Measurements from ENCODE around the gene KRTAP5-3.

The KRTAP5-3 gene

GRCh38 chr11:1570001-1570453, 38.2 kb downstream of the KRTAP5-3 start:
- in situ Hi-C loops (cut with MboI; ENCODE audit: low pct_unique_long_range_greater_than_20kb, low sequenced_read_pairs), result no loop called here
- no peak for DNase-seq

DNA sequence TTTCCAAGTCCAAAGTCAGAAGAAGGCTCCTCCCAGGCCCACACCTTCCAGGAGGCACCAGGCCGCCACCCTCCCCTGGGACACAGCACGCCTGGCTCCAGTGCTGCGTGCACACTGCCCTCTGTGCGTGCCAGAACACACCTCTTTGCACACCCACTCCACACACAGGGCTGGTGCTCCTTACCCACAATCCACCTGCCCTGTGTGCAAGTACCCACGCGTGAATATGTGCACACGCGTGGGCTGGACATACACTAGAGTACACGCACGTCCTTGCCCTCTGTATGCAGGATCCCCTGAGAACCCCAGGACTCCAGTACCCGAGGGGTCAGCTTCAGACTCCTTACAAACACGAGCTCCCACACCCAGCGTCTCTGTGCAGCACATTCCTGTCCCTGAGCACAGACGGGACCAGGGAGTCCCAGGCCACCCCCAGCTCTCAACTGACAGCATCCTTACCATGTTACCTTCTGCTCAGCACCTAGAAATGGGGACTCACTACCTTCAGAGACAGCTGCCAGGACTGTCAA, 38.9 kb downstream of the KRTAP5-3 start:
- in situ Hi-C loops (cut with MboI; ENCODE audit: low pct_unique_long_range_greater_than_20kb, low sequenced_read_pairs), result no loop called here
- no peak for DNase-seq

GRCh38 chr11:1568441-1568911, 39.8 kb downstream of the KRTAP5-3 start:
- in situ Hi-C loops (cut with MboI; ENCODE audit: low pct_unique_long_range_greater_than_20kb, low sequenced_read_pairs), result no loop called here
- no peak for DNase-seq

DNA sequence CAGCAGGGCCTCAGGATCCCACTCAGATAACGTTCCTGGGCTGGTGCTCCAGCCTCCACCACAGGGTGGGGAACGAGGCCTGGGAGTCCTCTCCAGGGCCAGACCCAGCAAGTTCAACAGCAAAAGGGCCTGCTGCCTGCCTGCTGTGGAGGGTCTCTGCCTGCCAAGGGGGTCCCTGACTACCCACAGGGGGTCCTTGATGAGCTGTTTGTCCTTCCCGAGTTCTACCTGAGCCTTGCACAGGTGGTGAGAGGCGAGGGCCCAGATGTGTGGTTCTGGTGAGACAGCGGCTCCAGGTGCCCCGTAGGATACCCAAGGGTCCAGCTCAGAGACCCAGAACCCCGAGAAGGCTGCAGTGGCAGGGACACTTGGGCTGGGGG, 40.6 kb downstream of the KRTAP5-3 start:
- DNase-seq, result no peak
- in situ Hi-C loops (cut with MboI; ENCODE audit: low pct_unique_long_range_greater_than_20kb, low sequenced_read_pairs), result no loop called here

GRCh38 chr11:1567052-1567720, 41.1 kb downstream of the KRTAP5-3 start:
- in situ Hi-C loops (cut with MboI; ENCODE audit: low pct_unique_long_range_greater_than_20kb, low sequenced_read_pairs), result no loop called here
- DNase-seq, result no peak

DNA sequence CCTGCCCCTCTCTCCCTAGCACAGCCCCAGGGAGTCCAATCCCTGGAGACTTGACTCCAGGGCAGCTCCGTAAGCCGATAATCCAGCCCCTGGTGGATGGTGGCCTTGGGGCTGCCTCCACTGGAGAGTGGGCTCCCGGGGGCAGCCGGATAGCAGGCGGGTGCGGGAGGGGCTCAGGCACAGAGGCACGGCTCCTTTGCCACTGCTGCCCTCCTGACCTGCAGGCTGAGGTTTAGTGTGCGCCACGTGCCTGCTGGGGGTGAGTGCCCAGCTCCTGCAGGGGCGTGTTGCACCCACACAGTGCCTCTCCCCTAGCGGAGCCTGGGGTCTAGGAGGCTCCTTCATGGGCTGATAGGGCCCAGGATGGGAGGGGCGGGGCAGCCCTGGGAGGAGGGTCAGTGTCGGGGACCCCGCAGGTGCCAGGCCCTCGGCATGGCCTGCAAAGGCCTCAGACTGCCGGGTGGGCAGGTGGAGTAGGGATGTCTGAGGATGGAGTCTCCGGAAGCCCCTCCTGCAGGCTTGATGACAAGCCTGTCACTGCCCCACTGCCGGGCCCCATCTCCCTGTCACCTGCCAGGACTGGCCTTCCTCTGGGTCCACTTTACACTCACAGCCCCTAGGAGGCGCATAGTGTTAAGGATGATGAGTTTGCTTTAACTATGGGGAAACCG, 41.7 kb downstream of the KRTAP5-3 start:
- in situ Hi-C loops (cut with MboI; ENCODE audit: low pct_unique_long_range_greater_than_20kb, low sequenced_read_pairs), result no loop called here
- DNase-seq, result no peak

DNA sequence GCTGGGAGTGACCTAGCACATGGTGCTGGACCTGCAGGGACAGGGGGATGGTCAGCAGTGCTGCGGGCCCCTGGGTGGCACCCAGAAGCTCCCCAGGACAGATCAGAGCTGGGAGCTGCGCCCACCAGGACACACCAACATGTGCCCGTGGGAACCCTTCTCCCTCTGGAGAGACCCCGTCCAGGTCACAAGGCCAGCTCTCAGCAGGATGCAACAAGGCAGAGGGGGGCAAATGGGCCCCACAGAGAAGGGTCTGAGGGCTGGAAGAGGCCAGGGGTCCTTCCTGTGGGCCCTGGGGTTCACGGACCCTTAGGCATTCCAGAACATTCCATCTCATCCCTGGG, 42.4 kb downstream of the KRTAP5-3 start:
- no peak for DNase-seq
- in situ Hi-C loops (cut with MboI; ENCODE audit: low pct_unique_long_range_greater_than_20kb, low sequenced_read_pairs), result no loop called here

DNA sequence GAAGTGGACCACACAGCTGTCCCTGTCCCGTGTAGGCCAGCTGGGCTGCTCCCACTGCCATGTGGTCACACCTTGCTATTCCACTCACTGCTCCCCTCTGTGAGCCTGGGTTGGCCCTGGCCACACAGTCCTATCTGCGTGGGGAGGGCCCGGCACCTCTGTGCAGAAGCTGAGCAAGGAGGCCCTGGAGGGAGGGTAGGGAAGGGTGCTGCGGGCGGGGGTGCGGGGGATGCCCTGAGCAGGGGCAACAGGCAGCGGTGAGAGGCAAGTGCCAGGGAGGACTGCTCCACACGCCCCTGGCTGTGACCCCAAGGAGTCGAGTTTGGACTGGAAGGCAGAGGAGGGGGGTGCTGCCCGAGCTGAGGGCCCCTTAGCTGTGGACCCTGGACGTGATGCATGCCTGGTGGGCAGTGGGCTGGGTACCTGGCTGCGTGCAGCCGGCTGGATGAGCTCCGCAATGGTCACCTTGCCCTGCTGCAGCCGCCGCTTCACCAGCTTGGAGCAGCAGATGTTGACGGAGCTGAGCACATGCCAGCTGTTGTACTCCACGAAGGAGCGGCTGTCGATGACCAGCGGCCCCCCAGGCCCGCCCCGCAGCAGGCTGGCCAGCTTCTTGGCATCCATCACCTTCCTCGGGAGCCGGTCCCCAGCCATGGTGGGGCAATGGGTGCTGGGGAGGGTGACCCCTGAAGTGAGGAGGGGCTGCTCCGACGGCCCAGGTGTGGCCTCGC, 42.9 kb downstream of the KRTAP5-3 start:
- in situ Hi-C loops (cut with MboI; ENCODE audit: low pct_unique_long_range_greater_than_20kb, low sequenced_read_pairs), result no loop called here
- no peak for DNase-seq

DNA sequence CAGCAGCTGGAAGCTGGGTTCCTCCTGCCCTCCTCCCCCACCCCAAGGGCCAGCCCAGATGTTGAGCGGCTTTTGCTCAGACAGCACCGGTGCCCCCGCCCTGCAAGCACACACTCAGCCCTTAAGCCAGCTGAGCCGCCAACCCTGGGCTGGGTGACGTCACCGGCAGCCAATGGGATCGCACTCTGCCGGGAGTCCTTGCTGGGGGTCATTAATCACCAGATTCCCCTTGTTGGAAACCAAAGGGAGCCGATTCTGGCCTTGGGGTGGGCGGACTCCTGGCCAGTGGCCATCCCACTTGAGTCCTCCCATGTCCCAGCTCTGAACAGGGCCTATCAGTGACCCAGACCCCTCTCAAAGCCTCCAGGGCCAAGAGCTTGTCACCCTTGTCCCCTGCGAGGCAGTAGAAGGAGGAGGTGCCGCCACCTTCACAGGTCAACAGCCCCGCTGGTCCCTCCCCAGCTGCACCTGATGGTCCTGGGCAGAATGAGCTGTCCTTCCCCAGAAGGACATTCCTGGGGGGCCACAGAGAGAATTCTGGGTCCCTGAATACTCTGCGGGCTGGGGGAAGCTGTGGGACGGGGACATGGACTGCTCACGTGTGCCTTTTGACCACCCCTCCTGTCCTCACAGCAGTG, 43.6 kb downstream of the KRTAP5-3 start:
- DNase-seq, result peak; percentile 27
- in situ Hi-C loops (cut with MboI; ENCODE audit: low pct_unique_long_range_greater_than_20kb, low sequenced_read_pairs), result no loop called here

DNA sequence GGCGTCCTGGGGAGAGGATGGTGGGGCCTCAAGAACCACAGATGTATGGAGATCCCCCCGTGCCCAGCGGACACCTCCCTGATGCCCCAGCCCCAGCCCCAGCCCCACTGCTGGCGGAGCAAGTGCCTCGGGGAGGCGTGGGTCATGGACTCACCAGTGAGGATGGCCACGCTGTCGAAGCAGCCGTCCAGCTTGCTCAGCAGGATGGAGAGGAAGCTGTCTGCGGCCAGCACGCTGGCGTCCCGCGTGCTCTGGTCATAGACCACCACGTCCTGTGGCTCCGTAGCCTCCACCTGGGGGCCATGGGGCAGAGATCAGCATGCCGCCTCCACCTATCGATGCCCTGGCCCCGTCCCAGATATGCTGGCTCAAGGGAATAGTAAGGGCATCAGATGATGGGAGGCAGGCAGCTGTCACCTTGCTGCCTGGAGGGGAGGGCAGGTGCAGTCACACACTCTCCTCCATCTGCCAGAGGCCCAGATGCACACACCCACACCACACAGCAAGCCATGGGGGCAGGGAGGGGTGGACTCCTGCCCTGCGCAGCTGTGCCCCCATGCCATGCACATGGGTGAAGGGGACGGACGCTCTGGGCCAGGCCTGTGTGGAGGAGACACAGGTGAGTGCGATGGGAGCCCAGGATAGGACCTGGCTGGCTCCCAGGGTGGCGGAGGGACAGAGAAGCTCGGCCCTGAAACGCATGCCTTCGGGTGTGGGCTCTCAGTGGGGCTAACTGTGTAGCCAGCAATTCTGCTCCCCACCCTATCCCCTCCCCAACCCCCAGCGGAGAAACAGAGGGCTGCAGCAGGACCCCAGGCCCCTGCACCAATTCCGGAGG, 44.3 kb downstream of the KRTAP5-3 start:
- DNase-seq, result no peak
- in situ Hi-C loops (cut with MboI; ENCODE audit: low pct_unique_long_range_greater_than_20kb, low sequenced_read_pairs), result no loop called here

GRCh38 chr11:1563149-1563638, 45.1 kb downstream of the KRTAP5-3 start:
- in situ Hi-C loops (cut with MboI; ENCODE audit: low pct_unique_long_range_greater_than_20kb, low sequenced_read_pairs), result no loop called here

GRCh38 chr11:1562469-1563148, 45.7 kb downstream of the KRTAP5-3 start:
- in situ Hi-C loops (cut with MboI; ENCODE audit: low pct_unique_long_range_greater_than_20kb, low sequenced_read_pairs), result no loop called here
- DNase-seq, result no peak

More at GRCh38 chr11:1563149-1563638, 45.1 kb downstream of the KRTAP5-3 start:
- no peak for DNase-seq

DNA sequence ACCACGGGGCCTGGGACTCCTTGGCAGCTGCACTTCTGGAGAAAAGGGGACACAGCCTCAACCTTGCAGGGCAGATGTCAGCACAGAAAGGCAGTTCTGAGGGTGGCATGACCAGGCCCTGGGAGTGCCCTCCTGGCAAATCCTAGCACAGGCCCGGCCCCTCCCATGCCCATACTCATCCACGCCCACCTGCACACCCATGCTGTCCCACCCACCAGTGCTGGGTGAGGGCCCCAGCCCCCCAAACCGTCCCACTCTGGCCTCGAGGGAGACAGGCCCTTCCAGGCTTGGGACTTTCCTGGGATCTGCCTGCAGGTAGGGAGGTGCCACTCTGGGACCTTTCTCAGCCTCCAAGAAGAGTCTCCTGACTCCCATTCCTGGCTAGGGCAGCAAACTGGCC, 46.3 kb downstream of the KRTAP5-3 start:
- DNase-seq, result no peak
- in situ Hi-C loops (cut with MboI; ENCODE audit: low pct_unique_long_range_greater_than_20kb, low sequenced_read_pairs), result no loop called here

DNA sequence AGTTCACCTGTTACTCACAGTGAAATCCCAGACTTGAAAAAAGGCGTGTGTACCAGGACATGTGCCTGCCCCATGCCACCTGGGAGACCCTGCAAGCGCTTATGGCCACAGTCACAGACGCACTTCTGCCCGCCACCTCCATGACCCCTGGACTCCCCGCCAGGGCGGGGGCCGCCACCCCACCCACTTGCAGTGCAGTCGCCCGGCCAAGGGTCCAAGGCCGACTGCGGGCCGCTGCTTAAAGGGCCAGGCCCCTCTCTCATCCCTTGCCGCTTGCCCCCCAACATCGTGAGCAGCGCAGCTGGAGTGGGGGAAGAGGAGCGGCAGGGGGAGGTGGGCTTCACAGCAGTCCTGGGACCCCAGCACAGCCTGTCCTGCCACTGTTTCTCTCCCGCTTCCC, 47.0 kb downstream of the KRTAP5-3 start:
- in situ Hi-C loops (cut with MboI; ENCODE audit: low pct_unique_long_range_greater_than_20kb, low sequenced_read_pairs), result no loop called here
- DNase-seq, result no peak

DNA sequence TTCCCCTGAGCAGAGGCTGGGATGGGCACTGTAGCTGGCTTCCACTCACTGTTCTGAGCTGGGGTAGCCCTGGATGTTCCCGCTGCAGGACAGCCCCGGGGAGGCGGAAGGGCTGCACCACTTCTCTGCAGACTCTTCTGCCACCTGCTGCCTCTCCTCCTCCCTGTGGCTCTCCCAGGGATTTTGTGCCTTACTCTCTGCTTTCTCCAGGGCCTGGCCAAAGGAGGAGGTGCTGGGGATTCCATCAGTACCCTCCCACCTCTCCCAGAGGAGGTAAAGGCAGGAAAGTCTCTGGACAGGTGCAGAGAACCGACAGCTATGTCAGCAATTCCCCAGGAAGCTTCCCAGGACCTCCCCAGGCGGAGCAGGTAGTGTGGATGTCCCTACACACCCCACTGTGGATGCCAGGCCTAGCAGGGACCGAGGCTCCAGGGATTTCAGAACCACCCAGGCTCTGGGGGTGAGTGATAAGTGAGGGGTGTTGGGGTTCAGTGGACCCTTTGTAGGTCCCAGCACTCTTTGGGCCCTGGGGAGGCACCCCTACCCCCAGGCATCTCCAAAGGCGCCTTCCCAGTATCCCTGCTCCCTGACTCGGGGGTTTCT, 47.5 kb downstream of the KRTAP5-3 start:
- in situ Hi-C loops (cut with MboI; ENCODE audit: low pct_unique_long_range_greater_than_20kb, low sequenced_read_pairs), result no loop called here

DNA sequence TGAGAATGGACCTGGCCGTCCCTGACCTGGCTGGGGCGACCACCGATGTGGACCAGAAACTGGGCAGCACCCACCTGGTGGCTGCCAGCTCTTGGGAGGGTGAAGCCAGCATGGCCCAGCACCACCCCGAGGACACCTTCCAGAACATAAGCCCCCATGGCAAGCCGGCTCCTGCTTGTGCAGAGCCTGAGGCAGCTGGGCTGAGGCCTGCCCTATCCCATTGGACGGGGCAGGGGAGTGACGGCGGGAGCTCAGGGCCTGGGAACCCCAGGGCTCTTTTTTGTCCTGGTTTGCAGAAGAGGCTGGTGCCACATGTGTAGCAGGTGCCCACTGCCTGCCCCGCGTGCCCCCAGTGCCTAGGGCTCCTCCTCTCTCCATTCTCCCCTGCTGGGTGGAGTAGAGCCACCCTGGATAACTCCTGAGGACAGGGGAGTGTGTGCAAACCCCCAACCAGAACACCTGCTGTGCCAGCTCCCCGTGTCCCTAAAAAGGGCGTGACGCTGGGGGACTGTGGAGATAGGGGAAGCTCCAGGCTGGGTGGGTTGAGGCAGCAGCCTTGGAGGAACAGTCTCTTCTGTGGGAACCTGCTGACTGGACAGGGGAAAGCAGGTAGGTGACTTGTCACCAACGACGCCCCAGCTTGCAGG, 48.1 kb downstream of the KRTAP5-3 start:
- DNase-seq, result no peak
- in situ Hi-C loops (cut with MboI; ENCODE audit: low pct_unique_long_range_greater_than_20kb, low sequenced_read_pairs), result no loop called here

More for the DNA sequence above, 47.5 kb downstream of the KRTAP5-3 start:
- DNase-seq, result no peak
